GM21717 (cell line): Measurements from ENCODE around the gene PREP.
"Not testable (repeated sequence)": the region's sequence is repeated elsewhere in the genome, so short reads cannot be mapped to it uniquely, and the experiment has no call there.

ENCODE experiments used
- ATAC-seq: cut with Tn5 transposase; IDR thresholded peaks from one replicate; pipeline ENCODE4 v1.9.1; 2021; ENCODE audit warnings: mild to moderate bottlenecking, moderate library complexity; ENCODE audit not compliant: unreplicated experiment

PREP gene

DNA sequence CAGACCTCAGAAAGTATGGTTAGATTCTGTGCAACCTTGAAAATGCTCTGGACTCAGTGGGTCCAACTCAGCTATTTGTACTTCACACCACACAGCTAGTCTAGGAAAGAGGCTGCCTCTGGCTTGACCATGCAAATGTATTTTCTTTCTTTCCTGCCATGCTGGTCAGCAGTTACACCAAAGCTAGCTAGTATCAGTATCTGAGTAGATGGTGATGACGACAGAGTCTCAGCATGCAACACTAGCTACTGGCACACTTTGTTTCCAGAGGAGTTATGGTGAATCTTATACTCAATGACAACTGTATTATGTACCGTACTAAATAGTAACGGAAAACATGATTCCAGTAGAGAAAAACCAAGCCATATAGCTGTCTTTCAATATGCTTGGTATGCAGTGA, 126.5 kb downstream of the PREP start:
- no peak for ATAC-seq

DNA sequence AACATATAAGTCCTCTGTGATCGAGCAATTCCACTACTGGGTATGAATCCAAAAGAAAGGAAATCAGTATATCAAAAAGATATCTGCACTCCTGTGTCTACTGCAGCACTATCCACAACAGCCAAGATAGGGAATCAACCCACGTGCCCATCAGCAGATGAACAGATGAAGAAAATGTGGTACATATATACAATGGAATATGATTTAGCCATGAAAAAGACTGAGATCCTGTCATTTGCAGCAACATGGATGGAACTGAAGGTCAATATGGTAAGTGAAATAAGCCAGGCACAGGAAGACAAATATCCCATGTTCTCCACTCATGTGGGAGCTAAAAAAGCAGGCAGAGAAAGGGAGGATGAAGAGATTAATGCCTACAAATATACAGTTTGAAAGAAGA, 127.3 kb downstream of the PREP start:
- ATAC-seq = no peak

DNA sequence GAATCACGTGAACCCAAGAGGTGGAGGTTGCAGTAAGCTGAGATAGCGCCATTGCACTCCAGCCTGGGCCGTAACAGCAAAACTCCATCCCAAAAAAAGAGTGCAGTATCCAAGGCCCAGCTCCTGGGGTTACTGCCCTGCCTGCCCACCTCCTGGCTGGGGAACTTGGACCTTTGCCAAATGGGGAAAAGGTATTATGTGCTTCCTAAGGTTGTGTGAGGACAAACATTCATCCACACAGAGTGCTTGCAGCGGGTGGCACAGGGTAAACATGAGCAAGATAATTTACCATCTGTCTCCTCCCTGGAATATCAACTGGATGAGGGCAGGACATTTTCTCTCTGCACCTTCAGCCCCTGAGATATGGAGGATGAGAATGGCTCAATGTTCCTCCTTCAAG, 128.2 kb downstream of the PREP start:
- no peak for ATAC-seq

DNA sequence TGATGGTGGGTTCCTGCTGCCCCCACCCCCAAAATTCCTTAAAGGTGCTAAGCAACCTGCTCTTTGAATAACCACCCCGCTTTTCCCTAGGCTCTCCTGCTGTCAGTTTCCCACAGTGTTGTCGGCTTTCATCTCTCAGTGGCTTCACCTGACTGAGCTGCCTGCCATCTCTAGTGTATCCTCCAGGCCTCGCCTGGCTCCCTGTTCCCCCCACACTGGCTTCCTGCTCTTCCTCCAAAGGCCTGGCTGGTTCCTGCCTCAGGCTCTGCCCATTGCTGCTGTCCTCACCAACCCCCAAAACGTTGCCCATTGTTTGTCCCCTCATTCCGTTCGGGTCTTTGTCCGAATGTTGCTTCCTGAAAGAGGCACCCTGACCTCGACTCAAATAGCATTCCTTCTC, 129.3 kb downstream of the PREP start:
- ATAC-seq = no peak

DNA sequence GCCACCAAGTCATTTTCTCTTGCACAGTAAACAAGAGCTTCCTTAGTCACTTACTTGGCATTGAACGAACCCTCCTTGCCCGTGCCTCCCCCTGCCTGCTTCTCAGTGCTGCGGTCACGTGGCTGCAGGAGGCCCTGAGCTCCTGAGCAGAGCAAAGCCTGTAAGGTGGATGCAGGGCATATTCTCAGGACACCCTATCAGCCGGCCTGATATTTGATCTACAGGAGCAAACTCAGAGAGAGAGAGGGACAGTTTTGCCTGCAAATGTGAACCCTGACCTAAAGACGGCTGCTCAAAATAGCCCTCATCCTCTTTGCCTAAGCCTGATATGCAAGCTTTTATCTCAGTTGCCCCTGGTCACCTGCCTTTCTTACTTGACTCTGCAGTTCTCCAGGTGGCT, 130.1 kb downstream of the PREP start:
- no peak for ATAC-seq

DNA sequence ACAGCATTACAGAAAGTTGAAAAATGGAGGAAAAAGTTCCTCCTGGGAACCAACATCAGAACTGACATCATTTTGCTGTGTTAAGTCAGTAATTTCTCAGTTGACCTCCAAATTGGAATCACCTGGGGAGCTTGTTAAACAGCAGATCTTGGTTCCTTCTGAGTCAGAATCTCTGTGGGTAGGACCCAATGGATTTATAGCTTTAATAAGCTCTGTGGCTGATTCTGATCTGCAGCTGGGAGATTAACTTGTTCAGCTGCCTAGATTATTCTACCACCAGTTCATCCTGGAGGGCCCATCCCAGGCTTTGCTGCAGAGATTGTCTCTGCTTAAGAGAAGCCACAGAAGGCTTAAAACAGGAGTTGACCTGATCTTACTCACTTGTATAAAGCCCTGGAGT, 132.4 kb downstream of the PREP start:
- ATAC-seq = no peak

DNA sequence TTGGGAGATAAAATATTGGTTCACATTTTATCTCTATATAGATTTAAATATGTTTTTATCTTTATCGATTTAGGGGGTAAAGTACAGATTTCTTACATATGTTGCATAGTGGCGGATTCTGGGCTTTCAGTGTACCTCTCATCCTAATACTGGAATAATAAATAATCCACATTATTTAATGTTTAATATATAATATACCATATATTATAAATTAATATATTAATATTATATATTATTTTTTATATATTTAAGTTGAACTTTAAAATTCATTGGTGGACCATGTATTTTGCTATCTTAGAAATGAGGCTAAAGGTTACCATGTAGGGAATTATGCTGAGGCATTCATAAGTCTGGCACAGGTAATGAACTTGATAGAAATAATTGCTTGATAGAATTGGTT, 133.5 kb downstream of the PREP start:
- ATAC-seq = no peak

DNA sequence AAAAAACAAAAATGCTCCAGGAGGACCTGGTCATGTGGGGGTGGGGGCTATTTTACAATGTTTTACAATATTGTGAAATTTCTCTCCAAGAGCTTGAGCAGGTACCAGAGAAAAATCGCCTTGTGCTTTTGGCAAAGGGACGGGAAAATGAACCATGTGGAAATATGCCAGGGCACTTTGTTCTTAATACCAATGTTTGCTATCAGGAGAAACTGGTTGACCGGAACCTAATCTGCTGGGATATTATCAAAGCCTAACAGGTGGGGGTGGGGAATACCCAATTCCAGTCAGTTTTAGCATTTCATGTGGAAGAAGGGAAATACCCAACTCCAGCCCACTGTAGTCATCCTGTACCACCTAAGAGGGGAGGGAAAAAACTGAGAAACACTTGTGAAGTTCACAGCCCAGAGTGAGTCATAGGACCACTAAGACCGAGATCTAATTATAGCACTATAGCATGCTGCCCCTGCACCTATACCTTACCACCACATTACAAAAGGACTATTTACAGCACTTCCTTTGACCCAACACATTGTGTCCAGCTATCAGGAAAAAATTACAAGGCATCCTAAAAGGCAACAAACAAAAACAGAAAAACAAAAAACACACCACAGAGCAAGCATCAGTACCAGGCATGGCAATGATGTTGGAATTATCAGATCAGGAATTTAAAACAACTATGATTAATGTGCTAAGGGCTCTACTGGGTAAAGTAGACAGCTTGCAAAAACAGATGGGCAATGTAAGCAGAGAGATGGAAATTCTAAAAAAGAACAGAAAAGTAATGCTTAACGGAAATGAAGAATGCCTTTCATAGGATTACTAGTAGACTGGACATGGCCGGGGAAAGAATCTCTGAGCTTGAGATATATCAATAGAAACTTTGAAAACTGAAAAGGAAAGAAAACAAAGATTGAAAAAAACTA, 138.9 kb downstream of the PREP start:
- ATAC-seq = peak; percentile 79

DNA sequence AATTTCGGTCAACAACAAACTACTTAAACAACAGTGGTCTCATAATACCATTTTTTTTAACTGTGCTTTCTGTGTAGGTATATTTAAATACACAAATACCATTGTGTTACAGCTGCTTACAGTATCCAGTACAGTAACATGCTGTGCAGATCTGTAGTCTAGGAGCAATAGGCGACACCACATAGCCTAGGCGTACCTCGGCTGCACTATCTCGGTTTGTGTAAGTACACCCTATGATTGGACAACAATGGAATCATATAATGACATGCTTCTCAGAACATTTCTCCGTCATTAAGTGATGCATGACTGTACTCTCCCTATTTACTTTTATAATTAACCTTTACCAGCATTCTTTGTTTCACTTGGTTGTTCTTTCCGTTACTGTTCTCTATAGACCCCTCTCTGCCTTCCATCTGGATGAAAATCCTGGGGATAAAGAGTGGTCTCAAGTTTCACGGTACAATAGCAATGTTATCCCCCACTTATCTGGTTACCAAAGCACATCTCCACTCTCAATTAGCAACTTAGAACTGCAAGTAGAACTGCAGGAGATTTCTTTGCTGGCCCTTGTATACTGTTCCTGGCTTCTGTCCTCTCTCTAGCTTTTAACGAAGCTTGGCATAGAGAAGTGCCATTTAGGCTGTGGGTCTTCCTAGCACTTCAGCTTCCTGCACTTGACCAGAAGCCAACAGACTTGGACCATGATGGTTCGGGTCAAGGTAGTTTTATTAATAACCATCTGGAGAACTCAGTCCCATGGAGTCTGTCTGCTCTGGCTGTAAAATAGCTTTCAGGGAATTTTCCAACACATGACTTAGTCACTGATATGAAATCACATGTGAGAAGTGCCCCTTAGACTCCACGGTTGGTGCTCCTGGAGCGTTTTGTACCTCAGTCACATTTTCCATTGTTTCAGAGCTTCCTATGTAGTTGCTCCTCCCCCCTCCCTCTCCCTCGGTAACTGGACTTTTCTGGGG, 142.7 kb downstream of the PREP start:
- ATAC-seq = no peak

DNA sequence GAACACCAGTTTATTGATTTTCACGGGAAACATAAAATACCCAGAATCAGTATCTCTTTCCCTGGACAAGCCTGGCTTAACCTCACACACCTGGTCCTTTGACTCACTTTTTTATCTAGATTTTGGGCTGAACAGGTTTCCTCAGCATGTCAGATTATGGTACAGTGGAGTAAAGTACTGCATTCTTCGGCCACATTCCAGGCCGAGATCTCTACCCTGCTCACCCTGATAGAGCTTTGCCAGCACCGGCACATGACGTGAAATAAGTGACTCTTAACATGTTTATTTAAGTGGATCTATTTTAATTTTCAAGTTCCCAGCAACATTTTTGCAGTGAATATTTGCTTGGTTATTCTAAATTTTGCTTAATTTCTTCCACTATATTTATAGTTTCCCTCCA, 144.1 kb downstream of the PREP start:
- ATAC-seq = no peak

DNA sequence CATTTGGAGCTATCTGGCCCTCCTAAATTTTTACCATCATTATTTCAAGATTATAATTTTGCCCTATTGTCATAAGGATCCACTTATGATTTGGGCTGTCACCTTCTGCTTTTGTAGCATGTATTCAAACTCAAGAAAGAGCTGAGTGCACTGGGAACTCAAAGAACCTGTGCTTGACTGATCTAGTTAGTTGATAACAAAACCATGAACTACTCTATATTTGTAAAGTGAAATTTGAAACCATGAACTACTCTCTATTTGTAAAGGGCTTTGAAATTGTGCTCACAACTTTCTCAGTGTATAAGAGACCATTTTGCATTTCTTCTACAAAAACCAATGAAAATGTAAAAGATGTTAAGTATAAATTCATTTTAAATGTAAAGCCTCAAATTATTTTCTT, 145.5 kb downstream of the PREP start:
- ATAC-seq = peak; percentile 58

DNA sequence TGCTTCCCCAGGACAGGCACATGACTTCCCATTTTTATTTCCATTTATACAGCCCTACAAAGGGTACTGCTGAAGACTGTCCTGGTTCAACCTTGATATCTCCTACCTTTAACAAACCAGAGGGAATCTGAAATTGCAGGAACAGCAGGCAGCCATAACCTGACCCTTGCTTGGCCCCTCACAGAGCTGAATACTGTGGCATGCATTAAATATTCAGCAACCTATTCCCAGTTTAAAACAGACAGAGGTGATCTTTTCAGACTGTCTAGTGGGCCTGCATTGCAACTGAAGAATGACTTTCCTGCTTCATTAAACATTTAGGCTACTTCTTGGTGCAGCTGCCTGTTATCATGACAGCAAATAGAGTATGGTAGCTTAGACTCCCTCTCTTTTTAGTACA, 146.3 kb downstream of the PREP start:
- no peak for ATAC-seq

DNA sequence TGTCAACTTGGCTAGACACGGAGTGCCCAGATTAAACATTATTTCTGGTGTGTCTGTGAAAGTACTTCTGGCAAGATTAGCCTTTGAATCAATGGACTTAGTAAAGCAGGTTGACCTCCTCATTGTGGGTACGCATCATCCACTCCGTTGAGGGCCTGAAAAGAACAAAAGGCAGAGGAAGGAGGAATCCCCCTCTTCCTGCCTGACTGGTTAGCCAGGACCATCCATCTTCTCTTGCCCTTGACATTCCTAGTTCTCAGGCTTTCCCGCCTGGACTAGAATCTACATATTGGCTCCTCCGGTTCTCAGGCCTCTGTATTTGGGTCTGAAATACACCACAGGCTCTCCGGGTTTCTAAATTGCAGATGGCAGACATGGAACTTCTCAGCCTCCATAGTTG, 149.1 kb downstream of the PREP start:
- no peak for ATAC-seq

DNA sequence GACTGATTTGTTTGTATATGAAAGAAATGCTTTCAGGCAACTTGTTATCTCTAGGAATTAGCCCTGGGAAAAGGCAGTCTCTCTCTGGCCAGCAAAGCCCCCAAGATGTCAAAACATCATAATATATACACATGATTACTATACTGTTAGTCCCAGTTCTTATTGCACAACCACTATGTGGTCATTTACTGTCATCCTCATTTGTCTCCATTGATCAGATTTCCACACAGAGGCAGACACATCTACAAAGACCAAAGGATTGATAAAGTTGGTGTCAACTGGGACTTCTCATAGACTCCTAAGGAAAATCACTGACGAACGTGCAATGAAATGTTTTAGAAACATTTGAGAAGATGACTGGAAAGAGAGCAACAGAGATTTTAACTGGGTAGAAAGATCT, 151.2 kb downstream of the PREP start:
- ATAC-seq = no peak

DNA sequence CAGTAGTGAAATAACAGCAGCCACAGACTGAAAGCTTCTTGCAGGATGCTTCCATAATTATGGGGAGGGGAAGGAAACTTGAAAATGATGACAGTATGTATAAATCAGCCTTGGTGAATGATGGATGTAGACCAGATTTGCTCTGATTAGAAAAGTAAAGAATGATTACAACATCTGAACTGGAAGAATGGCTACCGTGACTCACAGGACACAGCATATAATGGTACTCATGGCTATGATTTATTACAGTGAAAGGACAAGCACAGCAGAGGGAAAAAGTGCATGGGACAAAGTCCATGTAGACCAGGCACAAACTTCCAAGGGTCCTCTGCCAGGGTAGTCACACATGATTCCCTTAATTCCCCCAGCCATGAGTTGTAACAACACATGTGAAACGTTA, 152.3 kb downstream of the PREP start:
- ATAC-seq = no peak

DNA sequence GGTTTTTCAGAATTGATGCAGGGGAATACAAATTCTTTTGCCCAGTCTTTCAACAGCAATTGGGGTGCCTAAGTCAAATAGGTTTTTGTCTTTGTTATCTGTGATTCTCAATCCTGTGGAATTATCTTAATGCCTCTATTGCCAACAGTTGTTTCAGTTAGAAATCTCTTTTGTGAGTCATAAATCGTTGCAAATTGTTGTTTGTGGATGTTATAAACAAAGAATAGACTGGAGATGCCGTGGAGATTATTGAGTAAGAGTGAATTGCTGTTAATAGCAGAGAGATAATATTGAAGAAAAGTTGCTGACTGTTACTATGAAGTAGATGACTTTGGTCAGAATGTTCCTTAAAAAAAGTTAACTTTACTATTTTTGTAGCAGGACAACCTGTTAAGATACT, 159.4 kb downstream of the PREP start:
- no peak for ATAC-seq

DNA sequence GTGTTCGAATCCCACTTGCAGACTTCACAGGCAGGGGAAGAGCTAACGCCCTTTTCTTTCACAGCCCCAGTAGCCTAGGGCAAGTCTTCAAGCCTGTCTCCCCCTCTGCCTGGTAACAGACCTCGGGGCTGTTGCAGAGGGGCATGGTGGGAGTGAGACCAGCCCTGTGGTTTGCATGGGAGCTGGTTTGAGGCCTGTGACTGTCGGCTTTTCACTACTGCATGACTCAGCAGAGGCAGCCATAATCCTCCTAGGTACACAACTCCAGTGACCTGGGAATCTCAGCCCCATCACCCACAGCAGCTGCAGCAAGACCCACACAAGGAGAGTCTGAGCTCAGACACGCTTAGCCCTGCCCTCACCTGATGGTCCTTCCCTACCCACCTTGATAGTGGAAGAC, 167.7 kb downstream of the PREP start:
- no peak for ATAC-seq

DNA sequence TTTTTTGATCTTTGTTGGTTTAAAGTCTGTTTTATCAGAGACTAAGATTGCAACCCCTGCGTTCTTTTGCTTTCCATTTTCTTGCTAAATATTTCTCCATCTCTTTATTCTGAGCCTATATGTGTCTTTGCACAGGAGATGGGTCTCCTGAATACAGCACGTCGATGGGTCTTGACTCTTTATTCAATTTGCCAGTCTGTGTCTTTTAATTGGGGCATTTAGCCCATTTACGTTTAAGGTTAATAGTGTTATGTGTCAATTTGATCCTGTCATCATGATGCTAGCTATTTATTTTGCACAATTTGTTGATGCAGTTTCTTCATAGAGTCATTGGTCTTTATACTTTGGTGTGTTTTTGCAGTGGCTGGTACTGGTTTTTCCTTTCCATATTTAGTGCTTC, 171.1 kb downstream of the PREP start:
- ATAC-seq = not testable (repeated sequence)
